Measurements from ENCODE around the gene IL31RA.
A peak's percentile ranks its signal among the peaks of the same experiment; 100 is the strongest.
"Not testable (repeated sequence)": the region's sequence is repeated elsewhere in the genome, so short reads cannot be mapped to it uniquely, and the experiment has no call there.

The IL31RA gene

DNA sequence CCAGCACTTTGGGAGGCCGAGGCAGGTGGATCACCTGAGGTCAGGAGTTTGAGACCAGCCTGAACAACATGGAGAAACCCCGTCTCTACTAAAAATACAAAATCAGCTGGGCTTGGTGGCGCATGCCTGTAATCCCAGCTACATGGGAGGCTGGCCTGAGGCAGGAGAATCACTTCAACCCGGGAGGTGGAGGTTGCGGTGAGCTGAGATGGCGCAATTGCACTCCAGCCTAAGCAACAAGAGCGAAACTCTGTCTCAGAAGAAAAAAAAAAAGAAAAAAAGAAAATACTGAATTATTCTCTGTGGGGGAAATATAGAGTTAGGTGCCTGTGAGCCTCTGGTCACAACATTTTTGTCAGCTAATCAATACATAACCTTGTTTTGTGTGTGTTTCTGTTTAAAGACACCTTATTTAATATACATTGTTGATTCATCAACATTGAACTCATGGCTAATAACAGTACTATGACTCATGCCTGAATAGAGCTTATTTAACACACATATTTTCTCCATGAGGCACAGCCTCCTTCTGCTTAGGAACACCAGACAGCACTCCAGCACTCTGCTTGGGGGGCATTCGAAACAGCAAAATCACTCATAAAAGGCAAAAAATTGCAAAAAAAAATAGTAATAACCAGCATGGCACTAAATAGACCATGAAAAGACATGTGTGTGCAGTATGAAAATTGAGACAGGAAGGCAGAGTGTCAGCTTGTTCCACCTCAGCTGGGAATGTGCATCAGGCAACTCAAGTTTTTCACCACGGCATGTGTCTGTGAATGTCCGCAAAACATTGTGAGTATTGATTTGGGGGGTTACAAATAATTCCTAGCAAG is at the start of gene IL31RA:
TSS of gene IL31RA (plus strand) at position 519 of the 836 bp plus-strand sequence. CDS start at position 733, 214 bp downstream.
- DNase-seq (ENCODE audit: low spot score): peak; percentile 67

DNA sequence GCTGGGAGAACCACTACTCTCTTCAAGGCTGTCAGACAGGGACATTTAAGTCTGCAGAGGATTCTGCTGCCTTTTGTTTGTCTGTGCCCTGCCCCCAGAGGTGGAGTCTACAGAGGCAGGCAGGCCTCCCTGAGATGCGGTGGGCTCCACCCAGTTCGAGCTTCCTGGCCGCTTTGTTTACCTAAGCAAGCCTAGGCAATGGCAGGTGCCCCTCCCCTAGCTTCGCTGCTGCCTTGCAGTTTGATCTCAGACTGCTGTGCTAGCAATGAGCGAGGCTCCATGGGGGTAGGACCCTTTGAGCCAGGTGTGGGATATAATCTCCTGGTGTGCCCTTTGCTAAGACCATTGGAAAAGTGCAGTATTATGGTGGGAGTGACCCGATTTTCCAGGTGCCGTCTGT is 42.3 kb upstream of the IL31RA start:
- DNase-seq (ENCODE audit: low spot score): not testable (repeated sequence)

DNA sequence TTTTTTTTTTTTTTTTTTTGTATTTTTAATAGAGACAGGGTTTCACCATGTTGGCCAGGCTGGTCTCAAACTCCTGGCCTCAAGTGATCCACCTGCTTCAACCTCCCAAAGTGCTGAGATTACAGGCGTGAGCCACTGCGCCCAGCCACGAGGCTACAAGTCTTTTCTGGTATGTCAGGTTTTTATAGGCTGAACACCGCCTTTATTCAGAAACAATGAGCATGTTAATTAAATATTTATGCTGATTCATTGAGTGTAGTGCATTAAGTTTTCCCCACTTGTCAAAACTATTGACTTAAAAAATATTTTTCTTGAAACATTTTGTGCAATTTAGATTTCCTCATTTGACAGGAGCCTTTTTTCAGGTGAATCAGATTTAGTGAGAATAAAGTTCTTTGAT is 35.2 kb upstream of the IL31RA start:
- not testable (repeated sequence) for DNase-seq (ENCODE audit: low spot score)

DNA sequence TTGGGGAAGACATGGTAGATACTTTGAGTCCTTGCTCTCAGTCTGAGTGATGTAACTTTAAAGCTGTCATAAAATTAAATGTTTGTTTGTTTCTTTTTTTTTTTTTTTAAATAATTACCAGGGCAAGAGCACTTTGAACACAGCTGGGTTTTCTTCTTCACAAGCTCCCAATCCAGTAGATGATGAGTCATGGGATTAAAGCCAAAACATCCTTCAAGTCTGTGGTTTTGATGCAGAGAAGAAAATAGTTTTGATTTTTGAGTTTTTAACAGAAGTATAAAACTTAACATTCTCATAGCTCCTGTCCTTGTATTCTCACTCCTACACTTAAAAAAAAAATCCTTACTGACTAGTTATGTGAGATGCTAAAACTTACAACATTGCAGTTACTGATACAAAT is 34.8 kb upstream of the IL31RA start:
- peak; percentile 65 for DNase-seq (ENCODE audit: low spot score)

DNA sequence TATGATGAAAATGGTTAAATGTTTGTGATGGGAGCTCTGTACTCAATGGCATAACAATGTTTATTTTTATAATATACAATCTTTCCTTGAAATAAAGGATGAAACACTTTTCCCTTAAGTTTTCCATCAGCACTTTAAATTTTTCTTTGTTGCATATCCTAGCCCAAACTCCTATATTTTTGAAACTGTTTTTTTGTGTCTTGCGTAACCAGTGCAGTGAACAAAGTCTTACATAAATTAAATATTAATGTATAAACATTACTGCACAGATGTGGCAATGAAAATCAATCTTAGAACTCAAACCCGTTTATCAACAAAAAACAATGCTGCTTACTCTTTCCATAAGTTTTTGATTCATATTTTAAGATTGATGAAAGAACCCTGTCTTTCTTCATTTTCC is 34.1 kb upstream of the IL31RA start:
- no peak for DNase-seq (ENCODE audit: low spot score)

DNA sequence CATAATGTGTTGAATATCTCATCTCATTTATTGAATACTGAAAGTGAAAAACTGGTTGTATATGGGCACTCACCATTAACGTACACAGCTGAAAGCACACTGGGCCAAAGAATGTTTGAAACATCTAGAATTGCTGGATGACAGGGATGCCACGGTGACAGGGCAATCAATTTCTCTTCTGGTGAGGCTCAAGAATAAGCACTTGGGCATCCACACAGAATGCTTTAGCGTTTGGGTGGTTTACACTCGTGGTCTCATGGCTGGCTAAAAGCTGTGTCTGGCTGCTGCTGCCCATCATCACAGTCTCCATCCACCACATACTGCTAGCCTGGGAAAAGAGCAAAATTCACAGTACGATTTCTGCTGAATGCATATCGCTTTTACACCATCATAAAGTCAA is 30.7 kb upstream of the IL31RA start:
- DNase-seq (ENCODE audit: low spot score): no peak

DNA sequence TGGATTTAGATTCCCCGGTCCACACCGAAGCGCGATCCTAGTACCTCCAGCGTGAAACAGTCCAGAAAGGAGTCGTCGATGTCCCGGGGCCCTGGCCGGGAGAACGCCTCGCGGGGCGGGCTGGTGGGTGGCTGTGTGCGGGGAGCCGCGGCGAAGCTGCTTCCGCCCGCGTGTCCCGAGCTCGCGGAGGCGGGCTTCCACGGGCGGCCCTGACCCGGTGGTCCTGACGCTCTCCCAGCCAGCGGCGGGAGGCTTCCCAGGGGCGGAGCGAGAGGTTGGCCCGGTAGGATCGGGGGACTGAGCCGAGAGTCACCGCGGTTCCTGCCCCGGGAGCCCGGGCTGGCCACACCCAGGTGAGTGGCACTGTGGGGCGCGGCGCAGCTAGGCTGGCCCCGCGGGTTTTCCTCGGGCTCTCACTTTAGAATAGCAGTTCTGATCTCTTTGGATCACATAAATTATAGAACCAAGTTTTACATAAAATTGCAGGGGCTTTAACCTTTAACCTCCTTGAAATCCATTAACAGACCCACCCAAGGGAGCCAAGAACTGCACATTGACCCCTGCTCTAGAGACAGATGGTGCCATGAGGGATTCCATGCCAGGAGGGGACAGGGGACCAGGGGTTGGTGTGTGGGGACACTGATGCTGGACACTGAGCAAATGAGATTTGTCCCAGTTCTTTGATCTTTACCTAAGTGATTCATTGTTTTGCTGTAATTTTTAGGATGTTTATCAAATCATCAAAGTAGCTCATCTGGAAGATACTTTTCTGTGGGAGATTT is 29.2 kb upstream of the IL31RA start:
- DNase-seq (ENCODE audit: low spot score): peak; percentile 19

DNA sequence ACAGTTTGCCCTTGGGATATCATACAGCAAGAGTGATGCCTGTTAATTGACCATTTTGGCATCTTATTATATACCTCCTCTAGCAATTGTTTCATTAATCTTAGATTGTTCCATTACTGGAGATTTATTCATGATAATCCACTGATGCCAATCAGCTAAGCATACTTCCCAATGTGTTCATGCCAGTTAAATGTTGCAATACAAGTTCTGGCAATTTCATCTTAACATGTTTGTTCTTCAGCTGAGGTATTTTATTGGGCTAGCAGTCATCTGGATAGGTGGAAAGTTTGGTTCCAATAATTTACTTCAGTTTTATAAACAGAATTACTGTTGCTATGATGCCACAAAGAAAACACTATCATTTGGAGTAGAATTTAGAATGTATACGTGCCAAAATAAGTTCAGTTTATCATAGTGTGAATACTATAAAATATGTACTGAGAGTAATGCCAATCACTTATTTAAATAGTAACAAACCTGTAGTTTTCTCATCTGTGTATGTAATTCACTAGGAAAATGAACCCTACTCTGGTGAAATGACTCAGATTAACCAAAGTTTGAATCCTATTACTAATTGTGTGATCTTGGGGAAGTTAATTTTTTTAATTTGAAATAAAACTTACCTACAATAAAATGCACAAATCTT is 27.9 kb upstream of the IL31RA start:
- DNase-seq (ENCODE audit: low spot score): no peak

DNA sequence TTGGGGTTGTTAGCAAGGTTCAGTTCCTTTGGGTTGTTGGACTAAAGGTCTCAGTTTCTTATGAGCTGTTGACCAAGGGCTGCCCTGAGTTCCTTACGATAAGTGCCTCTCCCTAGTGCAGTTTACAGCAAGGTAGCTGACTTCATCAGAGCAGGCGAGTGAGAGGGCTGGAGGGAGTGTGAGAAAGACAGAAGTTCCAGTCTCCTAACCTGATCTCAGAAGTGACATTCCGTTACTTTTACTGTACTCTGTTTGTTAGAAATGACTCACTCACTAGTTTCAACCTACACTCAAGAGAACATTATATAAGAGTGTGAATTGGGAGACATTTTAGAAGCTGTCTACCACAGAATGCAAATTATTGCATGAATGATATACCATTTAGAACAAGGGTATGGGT is 21.2 kb upstream of the IL31RA start:
- no peak for DNase-seq (ENCODE audit: low spot score)

DNA sequence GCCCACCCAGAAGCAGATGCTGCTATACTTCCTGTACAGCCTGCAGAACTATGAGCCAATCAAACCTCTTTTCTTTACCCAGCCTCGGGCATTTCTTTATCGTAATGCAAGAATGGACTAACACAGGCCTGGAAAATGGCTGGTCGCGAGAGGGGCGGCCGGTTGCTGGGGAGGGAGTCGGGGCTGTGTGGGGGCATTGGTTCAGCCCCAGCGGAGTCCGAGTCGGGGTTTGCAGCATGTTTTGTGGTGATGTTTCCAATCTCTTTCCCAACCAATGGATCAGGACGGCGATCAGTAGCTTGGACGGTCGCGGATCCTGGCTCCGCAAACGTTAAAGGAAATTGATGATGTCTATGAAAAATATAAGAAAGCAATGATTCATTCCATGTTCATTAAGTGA is 18.7 kb upstream of the IL31RA start:
- no peak for DNase-seq (ENCODE audit: low spot score)

DNA sequence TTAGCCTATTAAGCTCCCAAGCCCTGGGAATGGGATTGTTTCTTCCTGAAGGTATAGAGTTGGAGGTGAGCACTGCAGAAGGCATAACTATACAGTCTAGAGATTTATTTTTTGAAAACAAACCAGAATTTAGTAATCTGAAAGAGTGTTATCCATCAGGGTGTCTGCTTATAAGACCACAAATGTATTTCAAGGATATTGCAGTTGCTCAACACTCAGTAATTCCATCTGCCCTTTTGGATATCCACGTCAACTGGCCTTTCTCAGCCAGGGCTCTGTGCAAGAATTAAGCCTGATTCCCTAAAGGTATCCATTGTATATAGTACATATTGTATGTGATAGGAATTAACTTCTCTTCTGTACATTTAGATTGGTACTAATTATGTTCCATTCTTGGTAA is 15.0 kb upstream of the IL31RA start:
- DNase-seq (ENCODE audit: low spot score): no peak

DNA sequence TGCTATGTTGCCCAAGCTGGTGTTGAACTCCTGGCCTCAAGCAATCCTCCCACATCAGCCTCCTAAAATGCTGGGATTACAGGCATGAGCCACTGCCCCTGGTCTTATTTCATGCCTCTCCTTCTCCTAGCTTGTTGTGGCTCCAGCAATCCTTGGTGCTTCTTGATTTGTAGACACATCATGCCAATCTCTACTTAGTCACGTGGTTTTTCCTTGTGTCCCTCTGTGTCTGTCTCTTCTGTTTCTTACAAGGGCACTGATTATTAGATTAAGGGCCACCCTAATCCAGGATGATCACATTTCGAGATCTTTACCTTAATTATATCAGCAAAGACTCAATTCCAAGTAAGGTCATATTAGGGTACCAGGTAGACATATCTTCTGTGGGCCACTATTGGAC is 9.2 kb upstream of the IL31RA start:
- no peak for DNase-seq (ENCODE audit: low spot score)

DNA sequence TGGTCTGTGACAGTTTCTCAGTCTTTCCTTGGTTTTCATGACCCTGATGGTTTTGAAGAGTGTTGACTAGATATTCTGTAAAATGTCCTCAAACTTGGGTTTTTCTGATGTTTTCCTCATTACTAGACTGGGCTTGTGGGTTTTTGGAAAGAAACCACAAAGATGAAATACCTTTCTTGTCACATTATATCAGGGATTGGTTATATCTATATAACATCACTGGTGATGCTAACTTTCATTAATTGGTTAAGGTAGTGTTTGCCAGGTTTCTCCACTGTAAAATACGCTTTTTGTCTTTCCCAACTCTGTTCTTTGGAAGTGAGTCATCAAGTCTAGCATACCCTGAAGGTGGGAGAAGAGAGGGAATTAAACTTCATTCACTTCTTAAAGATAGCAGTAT is 3.3 kb upstream of the IL31RA start:
- DNase-seq (ENCODE audit: low spot score): no peak

DNA sequence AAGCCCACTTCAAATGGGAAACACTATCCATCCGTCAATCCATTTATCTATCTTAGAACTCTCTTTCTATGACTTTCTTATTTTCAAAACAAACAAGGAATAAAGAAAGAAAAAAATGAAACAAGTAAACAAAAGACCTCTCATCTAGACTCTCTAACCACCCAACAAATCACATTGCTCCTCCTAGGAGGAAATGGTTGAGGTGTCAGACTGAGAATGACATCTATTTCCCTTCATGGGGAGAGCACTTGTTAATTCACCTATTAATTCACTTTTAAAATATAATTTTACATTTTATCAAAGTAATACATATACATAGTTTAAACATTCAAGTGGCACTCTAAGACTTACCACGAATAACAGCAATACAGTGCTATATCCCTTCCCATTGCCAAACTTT is 2.4 kb upstream of the IL31RA start:
- DNase-seq (ENCODE audit: low spot score): no peak

DNA sequence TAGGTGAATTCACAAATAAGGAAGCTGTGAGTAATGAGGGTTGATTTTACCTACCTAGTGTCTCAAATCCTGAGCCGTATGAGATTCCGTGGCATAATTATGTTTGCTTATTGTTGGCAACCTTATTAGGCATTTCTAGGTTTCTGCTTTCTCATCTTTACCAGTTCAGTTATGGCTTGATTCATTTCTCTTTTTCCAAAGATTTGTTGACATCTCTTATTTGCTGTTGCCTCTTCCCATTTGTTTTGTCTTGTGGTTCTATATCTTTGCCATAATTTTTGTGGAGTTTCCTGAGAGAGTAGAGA is 470 bp downstream of the IL31RA start:
- DNase-seq (ENCODE audit: low spot score): no peak

DNA sequence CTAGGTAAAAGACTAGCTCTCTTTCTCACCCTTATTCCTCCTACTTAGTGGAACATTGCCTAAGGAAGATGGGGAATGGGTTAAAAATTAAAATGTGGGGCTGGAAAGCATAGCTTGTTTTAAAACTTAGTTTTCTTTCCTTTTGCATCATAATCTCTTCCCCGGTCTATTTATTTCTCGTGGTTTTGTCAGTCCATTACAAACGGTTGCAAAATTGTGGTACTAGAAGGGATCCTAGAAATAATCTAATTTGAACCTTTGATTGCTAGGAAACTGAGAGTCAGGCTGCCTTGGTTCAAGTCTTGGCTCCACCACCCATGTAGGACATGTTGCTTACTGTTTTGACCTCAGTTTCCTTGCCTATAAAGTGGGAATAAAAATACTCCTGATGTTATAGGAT is 1.3 kb downstream of the IL31RA start:
- no peak for DNase-seq (ENCODE audit: low spot score)

DNA sequence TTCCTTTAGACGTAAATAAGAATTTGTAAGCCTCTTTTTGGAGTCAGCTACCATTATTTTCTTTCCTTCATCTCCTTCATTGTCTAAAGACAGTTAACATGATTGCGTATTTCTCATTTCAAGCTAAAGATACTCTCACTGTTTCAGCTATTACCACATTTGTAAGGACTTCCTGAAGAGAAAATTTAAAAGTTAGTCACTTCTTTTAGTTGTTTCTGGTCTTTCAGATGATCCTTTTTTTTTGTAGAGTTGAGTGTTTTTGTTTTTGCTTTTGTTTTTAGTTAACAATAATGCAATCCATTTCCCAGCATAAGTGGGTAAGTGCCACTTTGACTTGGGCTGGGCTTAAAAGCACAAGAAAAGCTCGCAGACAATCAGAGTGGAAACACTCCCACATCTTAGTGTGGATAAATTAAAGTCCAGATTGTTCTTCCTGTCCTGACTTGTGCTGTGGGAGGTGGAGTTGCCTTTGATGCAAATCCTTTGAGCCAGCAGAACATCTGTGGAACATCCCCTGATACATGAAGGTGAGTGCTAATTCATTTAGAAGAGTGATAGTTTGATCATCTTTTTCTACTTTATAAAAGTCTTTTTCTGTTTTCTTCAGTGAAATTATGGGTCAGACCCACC is 2.0 kb downstream of the IL31RA start:
- DNase-seq (ENCODE audit: low spot score): no peak

DNA sequence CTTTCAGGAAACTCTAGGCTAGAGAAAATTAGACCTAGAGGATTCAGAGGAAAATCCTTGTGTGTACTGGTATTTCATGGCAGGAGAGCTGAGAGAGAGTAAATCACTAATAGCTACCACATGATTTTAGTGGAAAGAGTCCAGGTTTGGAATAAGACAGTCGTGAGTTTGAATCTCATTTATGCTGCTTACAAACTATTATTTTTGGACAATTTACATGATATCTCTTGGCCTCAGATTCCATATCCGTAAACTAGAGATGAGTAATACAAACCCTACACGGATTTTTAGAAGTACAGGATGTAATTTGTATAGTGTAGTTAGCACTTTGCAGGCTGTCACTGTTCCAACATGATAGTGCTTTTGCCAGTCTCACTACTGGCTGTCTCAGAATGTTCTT is 2.7 kb downstream of the IL31RA start:
- peak; percentile 36 for DNase-seq (ENCODE audit: low spot score)

DNA sequence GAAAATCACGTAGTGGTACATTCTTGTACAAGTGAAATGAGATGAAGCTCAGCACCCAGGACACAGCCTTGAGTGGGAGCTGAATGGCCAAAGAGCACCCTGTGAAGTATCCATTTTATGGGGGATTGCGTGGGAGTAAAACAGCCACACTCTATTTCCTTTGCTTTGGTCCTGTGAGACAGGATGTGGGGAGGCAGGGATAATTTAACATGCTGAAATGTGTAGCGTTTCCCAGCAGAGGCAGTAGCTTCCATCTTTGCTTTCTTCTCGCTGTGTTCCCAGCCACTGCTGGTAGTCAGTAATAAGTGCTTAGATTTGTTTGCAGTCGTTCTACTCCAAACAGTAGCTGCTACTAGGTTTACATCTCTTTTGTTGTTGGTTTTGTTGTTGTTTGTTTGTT is 4.4 kb downstream of the IL31RA start:
- no peak for DNase-seq (ENCODE audit: low spot score)

DNA sequence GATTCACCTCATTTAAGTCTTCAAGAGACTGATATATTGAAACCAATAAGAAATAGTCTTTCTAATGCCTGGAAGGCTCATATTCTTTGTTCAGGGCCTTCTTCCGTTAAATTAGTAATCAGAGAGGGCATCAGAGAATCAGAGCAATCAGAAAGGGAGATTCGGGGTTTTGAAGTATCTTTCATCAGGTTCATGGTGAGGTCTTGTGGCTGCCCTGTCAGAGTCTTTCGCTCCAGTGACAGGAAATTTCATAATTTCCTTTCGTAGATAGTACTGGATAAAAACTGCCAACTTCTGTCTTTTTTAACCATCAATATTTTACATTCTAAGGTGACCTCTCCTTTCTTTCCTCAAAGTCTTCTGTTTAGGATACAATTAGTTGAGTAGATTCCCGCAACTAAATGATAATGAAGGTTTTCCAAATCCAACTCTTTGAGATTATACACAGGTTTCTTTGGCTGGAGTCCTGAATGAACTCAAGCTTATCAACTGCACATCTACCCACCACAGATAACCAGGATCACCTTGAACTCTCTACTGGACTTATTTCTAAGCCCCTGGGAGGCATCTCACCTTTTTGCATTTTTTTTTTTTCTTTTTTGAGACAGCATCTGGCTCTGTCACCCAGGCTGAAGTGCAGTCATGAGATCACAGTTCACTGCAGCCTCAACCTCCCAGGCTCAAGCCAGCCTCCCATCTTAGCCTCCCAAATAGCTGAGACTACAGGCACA is 5.5 kb downstream of the IL31RA start:
- no peak for DNase-seq (ENCODE audit: low spot score)

DNA sequence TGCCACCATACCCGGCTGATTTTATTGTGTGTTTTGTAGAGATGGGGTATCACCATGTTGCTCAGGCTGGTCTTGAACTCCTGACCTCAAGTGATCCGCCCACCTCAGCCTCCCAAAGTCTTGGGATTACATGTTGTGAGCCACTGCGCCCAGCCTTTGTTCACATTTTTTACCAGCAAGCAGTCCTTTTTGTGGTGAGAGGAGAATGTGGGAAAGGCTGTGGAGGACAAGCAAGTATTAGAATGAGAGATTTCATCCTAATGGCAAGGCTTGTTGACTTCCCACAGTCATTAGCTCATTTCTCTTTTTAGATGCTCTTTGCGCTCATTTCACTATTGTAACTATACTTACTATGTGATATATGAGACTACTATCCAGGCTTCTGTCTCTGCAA is 6.1 kb downstream of the IL31RA start:
- no peak for DNase-seq (ENCODE audit: low spot score)

DNA sequence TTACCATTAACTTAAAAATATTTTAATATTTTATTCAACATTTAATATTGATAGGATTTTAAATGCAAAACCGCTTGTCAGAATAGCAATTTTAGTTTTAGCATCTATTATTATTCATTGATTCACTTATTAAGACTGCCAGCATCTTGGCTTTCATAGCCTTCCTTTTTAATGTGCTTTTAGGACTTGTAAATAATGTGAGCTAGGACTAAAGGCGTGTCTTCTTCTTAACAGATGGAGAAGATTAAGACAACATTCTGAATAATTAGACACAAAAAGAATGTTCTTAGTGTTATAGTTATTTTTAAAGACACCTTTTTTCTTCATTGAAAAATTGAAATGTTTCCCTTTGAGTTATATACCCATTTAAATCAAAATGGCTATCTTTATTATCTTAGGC is 6.9 kb downstream of the IL31RA start:
- no peak for DNase-seq (ENCODE audit: low spot score)

All from AG20443 (cell line).